ENCODE data around the gene SLC35E2B. TPM values are rescaled to one million over a fixed set of nuclear protein-coding genes. Genes with fewer than 3 reads are reported as not detected.

The SLC35E2B gene
- total and polyA plus RNA-seq, 5 experiments from 2014 or later: 30.2 to 110 (median 45.1) TPM

GRCh38 chr1:1630191-1630964 lies 62.2 kb downstream of the SLC35E2B start:
- Mint-ChIP-seq H3K27me3 (peaks cover 0 to 4% (median 0%) of the 10 kb centered on the region in 5 donors), H3K9me3 (peaks cover 0 to 1% (median 0%) of the 10 kb centered on the region in 9 donors), H3K4me3 (peak overlapping the region; percentile 85 to 94 (median 91)), H3K4me1 (peaks cover 4 to 12% (median 7%) of the 10 kb centered on the region in 4 donors), H3K27ac (peak overlapping the region; percentile 83 to 99 (median 95)), H3K36me3 (no peaks in the 10 kb centered on the region)
- POLR2A ChIA-PET: interaction anchor here (0.5 to 8.4 kb wide), 16 partner anchors 14 to 595 kb away, joined by 3 to 246 read pairs (median 5); partner anchors contain the start of genes CCNL2, CDK11A, MIB2 and MRPL20
- ATAC-seq (peak; percentile 73 to 78), DNase-seq (peak; percentile 90 to 97 (median 94))

DNA sequence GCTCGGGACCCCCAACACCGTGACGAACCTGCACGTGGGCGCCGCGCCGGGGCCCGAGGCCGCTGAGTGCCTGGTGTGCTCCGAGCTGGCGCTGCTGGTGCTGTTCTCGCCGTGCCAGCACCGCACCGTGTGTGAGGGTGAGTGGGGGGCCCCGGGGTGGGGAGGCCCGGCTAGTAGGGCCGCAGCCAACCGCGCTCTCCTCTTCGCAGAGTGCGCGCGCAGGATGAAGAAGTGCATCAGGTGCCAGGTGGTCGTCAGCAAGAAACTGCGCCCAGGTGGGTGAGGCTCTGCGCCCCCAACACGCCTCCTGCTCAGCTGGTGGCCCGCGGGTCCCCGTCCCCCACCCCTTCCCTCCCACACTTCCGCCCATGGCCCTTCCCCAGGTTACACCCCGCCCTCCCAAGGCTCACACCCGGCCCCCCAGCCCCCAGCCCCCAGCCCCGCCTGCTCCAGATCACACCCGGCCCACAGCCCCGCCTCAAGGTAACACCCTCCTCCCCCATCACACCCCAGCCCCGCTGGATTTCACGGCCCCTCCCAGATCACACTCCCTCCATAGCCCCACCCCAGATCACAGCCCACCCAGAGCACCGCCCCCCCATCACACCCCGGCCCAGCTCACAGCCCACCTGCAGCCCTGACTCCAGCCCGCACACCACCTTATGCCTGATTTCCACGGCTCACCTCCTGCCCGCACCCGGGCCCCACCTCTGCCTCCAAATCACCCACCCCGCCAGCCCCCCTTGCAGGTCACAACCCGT lies 63.0 kb downstream of the SLC35E2B start:
- POLR2A ChIA-PET: interaction anchor here (0.6 to 8.4 kb wide), 19 partner anchors 13 to 596 kb away, joined by 3 to 246 read pairs (median 4); partner anchors contain the start of genes CCNL2, CDK11A, MIB2 and MRPL20
- H3K4me1 Mint-ChIP-seq: peaks cover 5 to 14% (median 8%) of the 10 kb centered on the region in 4 donors
- peak overlapping the region; percentile 48 to 97 (median 94) for H3K27ac Mint-ChIP-seq
- H3K36me3 Mint-ChIP-seq: no peaks in the 10 kb centered on the region
- H3K4me3 Mint-ChIP-seq: peak overlapping the region; percentile 62 to 89 (median 80)
- H3K9me3 Mint-ChIP-seq: peaks cover 0 to 1% (median 0%) of the 10 kb centered on the region in 9 donors
- DNase-seq (peak in 9 of 10 donors; percentile 65 to 90 (median 81)), ATAC-seq (peak; percentile 44 to 54)
- peaks cover 0 to 4% (median 0%) of the 10 kb centered on the region in 5 donors for H3K27me3 Mint-ChIP-seq

- Mint-ChIP-seq H3K36me3 (no peaks in the 10 kb centered on the region), H3K4me1 (peaks cover 5 to 14% (median 8%) of the 10 kb centered on the region in 4 donors), H3K9me3 (peaks cover 0 to 1% (median 0%) of the 10 kb centered on the region in 9 donors), H3K27me3 (peaks cover 0 to 4% (median 0%) of the 10 kb centered on the region in 5 donors), H3K4me3 (peak overlapping the region in 7 of 10 donors; percentile 23 to 85 (median 54)), H3K27ac (peak overlapping the region in 5 of 10 donors; percentile 17 to 88 (median 80))
- ATAC-seq: peak; percentile 3 to 16
- POLR2A ChIA-PET: interaction anchor here (0.6 to 8.4 kb wide), 14 partner anchors 12 to 221 kb away, joined by 3 to 246 read pairs (median 4); partner anchors contain the start of genes MIB2 and MRPL20
- DNase-seq: peak in 8 of 10 donors; percentile 29 to 70 (median 48)
Observed at GRCh38 chr1:1628754-1629429, 63.7 kb downstream of the SLC35E2B start.

DNA sequence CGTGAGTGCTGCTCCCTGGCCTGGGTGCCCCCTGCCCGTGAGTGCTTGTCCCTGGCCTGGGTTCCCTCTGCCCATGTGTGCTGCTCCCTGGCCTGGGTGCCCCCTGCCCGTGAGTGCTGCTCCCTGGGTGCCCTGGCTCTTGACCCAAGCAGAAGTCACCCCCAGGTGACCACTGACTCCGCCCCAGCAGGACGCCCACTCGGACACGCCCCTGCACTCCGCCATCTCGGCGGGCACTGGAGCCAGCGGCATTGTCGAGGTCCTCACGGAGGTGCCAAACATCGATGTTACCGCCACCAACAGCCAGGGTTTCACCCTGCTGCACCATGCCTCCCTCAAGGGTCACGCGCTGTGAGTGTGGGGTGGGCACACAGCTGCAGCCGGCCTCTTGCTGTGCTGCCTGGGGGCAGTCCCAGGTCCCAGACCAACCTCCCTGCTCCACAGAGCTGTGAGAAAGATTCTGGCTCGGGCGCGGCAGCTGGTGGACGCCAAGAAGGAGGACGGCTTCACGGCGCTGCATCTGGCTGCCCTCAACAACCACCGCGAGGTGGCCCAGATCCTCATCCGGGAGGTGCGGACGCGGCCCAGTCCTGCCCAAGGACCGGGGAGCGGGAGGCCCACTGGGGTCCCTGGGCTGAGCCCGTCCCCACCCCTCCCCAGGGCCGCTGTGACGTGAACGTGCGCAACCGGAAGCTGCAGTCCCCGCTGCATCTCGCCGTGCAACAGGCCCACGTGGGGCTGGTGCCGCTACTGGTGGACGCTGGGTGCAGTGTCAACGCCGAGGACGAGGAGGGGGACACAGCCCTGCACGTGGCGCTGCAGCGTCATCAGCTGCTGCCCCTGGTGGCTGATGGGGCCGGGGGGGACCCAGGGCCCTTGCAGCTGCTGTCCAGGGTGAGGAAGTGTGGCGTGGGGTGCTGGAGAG lies 64.5 kb downstream of the SLC35E2B start:
- peaks cover 0 to 4% (median 0%) of the 10 kb centered on the region in 5 donors for H3K27me3 Mint-ChIP-seq
- no peak for ATAC-seq
- H3K9me3 Mint-ChIP-seq: peaks cover 0 to 1% (median 0%) of the 10 kb centered on the region in 9 donors
- H3K4me1 Mint-ChIP-seq: peaks cover 5 to 14% (median 8%) of the 10 kb centered on the region in 4 donors
- peak overlapping the region in 7 of 10 donors; percentile 22 to 85 (median 54) for H3K4me3 Mint-ChIP-seq
- POLR2A ChIA-PET: interaction anchor here (0.9 to 8.4 kb wide), 9 partner anchors 11 to 220 kb away, joined by 3 to 246 read pairs (median 4); partner anchors contain the start of genes MIB2 and MRPL20
- DNase-seq: peak in 6 of 10 donors; percentile 17 to 64 (median 23)
- H3K27ac Mint-ChIP-seq: peak overlapping the region in 4 of 10 donors; percentile 33 to 83 (median 60)
- H3K36me3 Mint-ChIP-seq: no peaks in the 10 kb centered on the region

DNA sequence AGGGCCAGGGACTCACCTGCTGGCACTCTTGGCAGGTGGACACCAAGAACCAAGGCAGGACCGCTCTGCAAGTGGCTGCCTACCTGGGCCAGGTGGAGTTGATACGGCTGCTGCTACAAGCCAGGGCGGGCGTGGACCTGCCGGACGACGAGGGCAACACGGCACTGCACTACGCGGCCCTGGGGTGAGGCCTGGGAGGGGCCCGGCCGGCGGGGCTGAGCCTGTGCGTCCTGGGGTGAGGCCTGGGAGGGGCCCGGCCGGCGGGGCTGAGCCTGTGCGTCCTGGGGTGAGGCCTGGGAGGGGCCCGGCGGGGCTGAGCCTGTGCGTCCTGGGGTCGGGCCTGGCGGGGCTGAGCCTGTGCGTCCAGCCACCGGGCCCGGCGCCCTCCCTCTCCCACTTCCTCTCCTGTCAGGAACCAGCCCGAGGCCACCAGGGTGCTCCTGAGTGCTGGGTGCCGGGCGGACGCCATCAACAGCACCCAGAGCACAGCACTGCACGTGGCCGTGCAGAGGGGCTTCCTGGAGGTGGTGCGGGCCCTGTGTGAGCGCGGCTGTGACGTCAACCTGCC lies 65.2 kb downstream of the SLC35E2B start:
- no peak for ATAC-seq
- Mint-ChIP-seq H3K27ac (peak overlapping the region in 3 of 10 donors; percentile 10 to 76 (median 59)), H3K4me1 (peaks cover 8 to 16% (median 11%) of the 10 kb centered on the region in 4 donors), H3K36me3 (no peaks in the 10 kb centered on the region), H3K27me3 (peaks cover 0 to 4% (median 0%) of the 10 kb centered on the region in 5 donors), H3K9me3 (peaks cover 0 to 1% (median 0%) of the 10 kb centered on the region in 9 donors), H3K4me3 (peak overlapping the region in 3 of 10 donors; percentile 27 to 63 (median 53))
- POLR2A ChIA-PET: interaction anchor here (1.4 to 8.4 kb wide), 2 partner anchors 11 to 29 kb away, joined by 3 to 246 read pairs; partner anchors contain the start of gene MIB2
- DNase-seq: peak in 1 of 10 donors; percentile 63

DNA sequence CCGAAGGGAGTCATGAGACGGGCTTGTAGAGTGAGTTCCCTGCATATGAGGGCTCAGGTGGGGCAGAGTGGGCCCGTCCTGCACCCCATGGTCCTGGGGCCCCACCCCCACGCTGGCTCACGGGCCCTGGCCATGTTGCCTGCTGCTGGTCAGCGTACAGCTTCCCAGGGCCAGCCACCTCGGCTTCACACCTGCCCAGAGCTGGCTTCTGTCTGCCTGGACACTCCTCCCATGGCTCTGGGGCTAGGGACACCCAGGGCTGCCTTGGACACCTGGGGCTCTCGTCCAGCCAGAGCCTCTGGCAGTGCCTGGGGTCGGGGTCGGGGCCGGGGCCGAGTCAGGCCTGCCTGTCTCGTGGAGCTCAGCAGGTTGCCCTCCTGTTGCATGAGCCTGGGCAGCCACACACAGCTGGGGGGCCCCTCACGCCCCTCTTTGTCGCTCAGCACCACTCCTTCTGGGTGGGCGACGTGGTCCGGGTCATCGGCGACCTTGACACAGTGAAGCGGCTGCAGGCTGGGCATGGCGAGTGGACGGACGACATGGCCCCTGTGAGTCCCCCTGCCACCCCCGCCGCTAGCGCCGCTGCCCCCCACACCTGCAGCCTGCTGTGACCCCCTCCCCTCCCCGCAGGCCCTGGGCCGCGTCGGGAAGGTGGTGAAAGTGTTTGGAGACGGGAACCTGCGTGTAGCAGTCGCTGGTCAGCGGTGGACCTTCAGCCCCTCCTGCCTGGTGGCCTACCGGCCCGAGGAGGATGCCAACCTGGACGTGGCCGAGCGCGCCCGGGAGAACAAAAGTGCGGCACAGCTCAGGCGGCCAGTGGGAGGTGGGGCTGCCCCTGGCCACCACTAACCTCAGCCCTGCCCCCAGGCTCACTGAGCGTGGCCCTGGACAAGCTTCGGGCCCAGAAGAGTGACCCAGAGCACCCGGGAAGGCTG lies 66.1 kb downstream of the SLC35E2B start:
- Mint-ChIP-seq H3K36me3 (no peaks in the 10 kb centered on the region), H3K27ac (peak overlapping the region in 1 of 10 donors; percentile 76), H3K4me1 (peaks cover 9 to 15% (median 10%) of the 10 kb centered on the region in 4 donors), H3K9me3 (peaks cover 0 to 1% (median 0%) of the 10 kb centered on the region in 9 donors), H3K4me3 (peak overlapping the region in 3 of 10 donors; percentile 10 to 53 (median 14)), H3K27me3 (peaks cover 0 to 3% (median 0%) of the 10 kb centered on the region in 5 donors)
- POLR2A ChIA-PET: interaction anchor here (0.6 to 8.4 kb wide), 2 partner anchors 10 to 18 kb away, joined by 3 to 246 read pairs; partner anchors contain the start of gene MIB2
- no peak for ATAC-seq
- DNase-seq: peak in 1 of 10 donors; percentile 62

- DNase-seq (peak in 1 of 10 donors; percentile 48), ATAC-seq (no peak)
- peaks cover 0 to 2% (median 0%) of the 10 kb centered on the region in 5 donors for H3K27me3 Mint-ChIP-seq
- peaks cover 9 to 15% (median 10%) of the 10 kb centered on the region in 4 donors for H3K4me1 Mint-ChIP-seq
- no peaks in the 10 kb centered on the region for H3K36me3 Mint-ChIP-seq
- no peak overlapping the region for H3K27ac Mint-ChIP-seq
- H3K4me3 Mint-ChIP-seq: no peak overlapping the region
- POLR2A ChIA-PET: interaction anchor here (0.6 to 8.4 kb wide), 3 partner anchors 9 to 32 kb away, joined by 3 to 246 read pairs (median 3); partner anchors contain the start of gene MIB2
- H3K9me3 Mint-ChIP-seq: peaks cover 0 to 1% (median 0%) of the 10 kb centered on the region in 9 donors
Observed at GRCh38 chr1:1625824-1626206, 66.8 kb downstream of the SLC35E2B start.

DNA sequence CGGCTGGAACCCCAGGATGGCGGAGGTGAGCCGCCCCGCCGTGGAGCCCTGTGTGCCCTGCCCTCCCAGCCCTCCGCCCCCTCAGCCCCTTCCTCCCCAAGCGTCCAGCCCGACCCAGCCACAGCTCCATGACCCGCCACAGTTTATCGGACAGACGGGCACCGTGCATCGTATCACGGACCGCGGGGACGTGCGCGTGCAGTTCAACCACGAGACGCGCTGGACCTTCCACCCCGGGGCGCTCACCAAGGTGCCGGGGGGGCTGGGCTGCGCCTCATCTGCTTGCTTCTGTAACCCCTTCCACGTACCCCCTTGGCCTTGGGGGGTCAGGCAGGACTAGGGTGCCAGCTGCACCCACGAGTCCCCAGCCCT lies 67.2 kb downstream of the SLC35E2B start:
- ATAC-seq: no peak
- no peak overlapping the region for H3K27ac Mint-ChIP-seq
- peaks cover 0 to 2% (median 0%) of the 10 kb centered on the region in 5 donors for H3K27me3 Mint-ChIP-seq
- no peaks in the 10 kb centered on the region for H3K36me3 Mint-ChIP-seq
- DNase-seq: peak in 1 of 10 donors; percentile 56
- POLR2A ChIA-PET: interaction anchor here (0.6 to 8.4 kb wide), 2 partner anchors 9 to 33 kb away, joined by 3 to 246 read pairs; partner anchors contain the start of gene MIB2
- no peak overlapping the region for H3K4me3 Mint-ChIP-seq
- H3K4me1 Mint-ChIP-seq: peaks cover 8 to 15% (median 10%) of the 10 kb centered on the region in 4 donors
- H3K9me3 Mint-ChIP-seq: peaks cover 0 to 1% (median 0%) of the 10 kb centered on the region in 9 donors

Data from naive thymus-derived CD8-positive, alpha-beta T cell (primary cell).